AG04450 (cell line): ENCODE measurements around the gene TSPYL1. TPM values are rescaled to one million over a fixed set of nuclear protein-coding genes. Genes with fewer than 3 reads are reported as not detected.
A peak's percentile ranks its signal among the peaks of the same experiment; 100 is the strongest.

ENCODE experiments used
- CTCF ChIA-PET: fragments of 300-600, 350-600 bp; formaldehyde crosslinking; extraction: SDS; loops from one replicate; lab custom pipeline; 2022; ENCODE audit warnings: antibody characterized with exemption, inconsistent platforms; lab: Charles Lee
- POLR2A ChIA-PET: fragments of 350-600 bp; formaldehyde crosslinking; extraction: SDS; loops from one replicate; lab custom pipeline; 2021; ENCODE audit warnings: antibody characterized with exemption, inconsistent platforms; lab: Yijun Ruan, JAX
- DNase-seq: peaks from one replicate; pipeline ENCODE4 v3.0.0-alpha.2; 2011; ENCODE audit warnings: low read depth, low spot score
- H3K27ac ChIP-seq: one replicate; pipeline ENCODE4 v1.5.1; 2012; ENCODE audit warnings: low read depth, low read length, control low read depth
- H3K27me3 ChIP-seq: one replicate; pipeline ENCODE4 v1.6.0; 2012; ENCODE audit warnings: low read length; ENCODE audit not compliant: control insufficient read depth, insufficient read depth
- H3K4me3 ChIP-seq: 2 replicates; pipeline ENCODE4 v1.5.1; 2011; ENCODE audit warnings: mild to moderate bottlenecking, low read depth, low read length, control low read depth
- H3K9me3 ChIP-seq: 2 replicates; pipeline ENCODE4 v1.5.1; 2012; ENCODE audit warnings: low read length; ENCODE audit not compliant: control insufficient read depth, insufficient read depth
- CTCF ChIP-seq: IDR thresholded peaks from 2 replicates; pipeline ENCODE4 v1.5.1; 2011; ENCODE audit warnings: low read depth, low read length, control low read depth, inconsistent platforms
- polyA plus RNA-seq: library from polyadenylated mRNA; depleted of rRNA; stranded (reverse); fragments of >200 nt; gene quantifications from 2 replicates; pipeline ENCODE4 v1.2.3, GENCODE V29; 2011

TSPYL1 gene
- polyA plus RNA-seq, 1 experiment, result 71.9 TPM

GRCh38 chr6:116282698-116283097, 3.0 kb upstream of the TSPYL1 start:
- CTCF ChIA-PET, result interaction anchor here (0.6 to 1.7 kb wide), 5 partner anchors 10 to 368 kb away, joined by 3 to 8 read pairs (median 4); no protein-coding TSS in a partner anchor
- TF ChIP-seq CTCF, result no peak
- no peak for DNase-seq

GRCh38 chr6:116280933-116281316, 1.2 kb upstream of the TSPYL1 start:
- peak overlapping the region; percentile 64 for H3K4me3 ChIP-seq

More at GRCh38 chr6:116282698-116283097, 3.0 kb upstream of the TSPYL1 start:
- POLR2A ChIA-PET, result no interaction called here
- Histone ChIP-seq H3K27ac (no peak overlapping the region), H3K4me3 (no peak overlapping the region), H3K27me3 (no peaks in the 10 kb centered on the region), H3K9me3 (no peaks in the 10 kb centered on the region; the same call in 1 of the 2 replicates)

GRCh38 chr6:116280161-116280932, 617 bp upstream of the TSPYL1 start:
- peak overlapping the region; percentile 82 for H3K27ac ChIP-seq
- ChIA-PET CTCF (interaction anchor here (0.6 to 5.4 kb wide), 9 partner anchors 12 to 280 kb away, joined by 3 to 66 read pairs (median 4); no protein-coding TSS in a partner anchor), POLR2A (interaction anchor here (0.6 to 2.5 kb wide), 9 partner anchors 10 to 284 kb away, joined by 3 to 15 read pairs (median 4); partner anchors contain the start of genes DSE and TSPYL4)
- H3K9me3 ChIP-seq, result no peaks in the 10 kb centered on the region; the same call in 1 of the 2 replicates
- H3K4me3 ChIP-seq, result peak overlapping the region; percentile 64
- no peaks in the 10 kb centered on the region for H3K27me3 ChIP-seq
- no peak for TF ChIP-seq CTCF
- no peak for DNase-seq

More at GRCh38 chr6:116280933-116281316, 1.2 kb upstream of the TSPYL1 start:
- Histone ChIP-seq H3K27ac (no peak overlapping the region), H3K27me3 (no peaks in the 10 kb centered on the region), H3K9me3 (no peaks in the 10 kb centered on the region; the same call in 1 of the 2 replicates)
- ChIA-PET CTCF (interaction anchor here (0.6 to 5.4 kb wide), 7 partner anchors 12 to 279 kb away, joined by 3 to 66 read pairs (median 6); no protein-coding TSS in a partner anchor), POLR2A (interaction anchor here (0.8 to 1.6 kb wide), 2 partner anchors 72 to 284 kb away, joined by 3 to 4 read pairs; no protein-coding TSS in a partner anchor)
- TF ChIP-seq CTCF, result no peak
- DNase-seq, result no peak

GRCh38 chr6:116278854-116279231, 887 bp downstream of the TSPYL1 start:
- ChIA-PET CTCF (interaction anchor here (3.0 to 5.4 kb wide), 4 partner anchors 9 to 281 kb away, joined by 15 to 66 read pairs (median 19); no protein-coding TSS in a partner anchor), POLR2A (interaction anchor here (1.4 to 2.5 kb wide), 2 partner anchors 10 to 92 kb away, joined by 3 to 15 read pairs; partner anchors contain the start of gene DSE)
- H3K9me3 ChIP-seq, result no peaks in the 10 kb centered on the region; the same call in 1 of the 2 replicates
- DNase-seq, result no peak
- peak overlapping the region; percentile 97 for H3K27ac ChIP-seq
- peak overlapping the region; percentile 88 for H3K4me3 ChIP-seq
- no peaks in the 10 kb centered on the region for H3K27me3 ChIP-seq
- TF ChIP-seq CTCF, result no peak
